ENCODE data around the gene CEP72.

The CEP72 gene

GRCh38 chr5:640461-641330 lies 28.6 kb downstream of the CEP72 start:
- no peak for DNase-seq

GRCh38 chr5:641331-641765 lies 29.2 kb downstream of the CEP72 start:
- DNase-seq = no peak

GRCh38 chr5:642481-642880 lies 30.3 kb downstream of the CEP72 start:
- DNase-seq = no peak

GRCh38 chr5:643351-643801 lies 31.2 kb downstream of the CEP72 start:
- DNase-seq = no peak

GRCh38 chr5:643811-644271 lies 31.7 kb downstream of the CEP72 start:
- no peak for DNase-seq

- DNase-seq = no peak
Observed at GRCh38 chr5:644509-644908, 32.4 kb downstream of the CEP72 start.

- DNase-seq = no peak
Observed at GRCh38 chr5:644971-645370, 32.8 kb downstream of the CEP72 start.

GRCh38 chr5:645421-645820 lies 33.3 kb downstream of the CEP72 start:
- DNase-seq = no peak

- no peak for DNase-seq
Observed at GRCh38 chr5:646396-647201, 34.5 kb downstream of the CEP72 start.

GRCh38 chr5:647311-647710 lies 35.2 kb downstream of the CEP72 start:
- no peak for DNase-seq

GRCh38 chr5:647727-648126 lies 35.6 kb downstream of the CEP72 start:
- DNase-seq = no peak

GRCh38 chr5:651296-652022 lies 39.3 kb downstream of the CEP72 start:
- DNase-seq = no peak

- DNase-seq = no peak
Observed at GRCh38 chr5:652023-652515, 39.9 kb downstream of the CEP72 start.

GRCh38 chr5:652773-653350 lies 40.7 kb downstream of the CEP72 start:
- DNase-seq = peak; percentile 44

- DNase-seq = no peak
Observed at GRCh38 chr5:654071-654778, 42.1 kb downstream of the CEP72 start.

GRCh38 chr5:655406-655805 lies 43.3 kb downstream of the CEP72 start:
- no peak for DNase-seq

GRCh38 chr5:657570-657969 lies 45.4 kb downstream of the CEP72 start:
- DNase-seq = peak; percentile 71

GRCh38 chr5:658103-658502 lies 46.0 kb downstream of the CEP72 start:
- no peak for DNase-seq

GRCh38 chr5:659496-660263 lies 47.5 kb downstream of the CEP72 start:
- DNase-seq = no peak

GRCh38 chr5:660491-661030 lies 48.4 kb downstream of the CEP72 start:
- DNase-seq = no peak
